Thyroid gland (tissue), 4 donors: ENCODE results near the gene DISP1. TPM values are rescaled to one million over a fixed set of nuclear protein-coding genes. Genes with fewer than 3 reads are reported as not detected.

Source experiments
- DNase-seq, 2 donors: peaks; one replicate each; pipeline ENCODE4 v3.0.0-alpha.2; 2019
- H3K27ac ChIP-seq, 3 donors: fragments of 200-600 bp; sonication (generic); 1 replicate in 2 of 3; 2 replicates in 1 of 3; pipeline ENCODE4 v1.5.1; 2016 to 2019; ENCODE audit warnings: mild to moderate bottlenecking in 1 of 3, moderate library complexity in 1 of 3
- H3K27me3 ChIP-seq: fragments of 200-600 bp; sonication (generic); one replicate; pipeline ENCODE4 v1.5.1; 2019
- H3K36me3 ChIP-seq, 2 donors: fragments of 200-600 bp; sonication (generic); one replicate each; pipeline ENCODE4 v1.5.1; 2016 to 2019
- H3K4me1 ChIP-seq, 2 donors: fragments of 200-600 bp; sonication (generic); one replicate each; pipeline ENCODE4 v1.5.1; 2017 to 2019
- H3K4me3 ChIP-seq, 3 donors: fragments of 200-600 bp; sonication (generic); replicated peaks in 1 of 3; 1 replicate in 2 of 3; 2 replicates in 1 of 3; pipeline ENCODE4 v1.5.1; 2016; ENCODE audit warnings: mild to moderate bottlenecking in 1 of 3
- H3K9me3 ChIP-seq: fragments of 200-600 bp; sonication (generic); one replicate; pipeline ENCODE4 v1.5.1; 2017
- CTCF ChIP-seq, 6 experiments: fragments of 200-600 bp in 3 of 6; fragments of 450-650 bp in 3 of 6; sonication (generic) in 3 of 6; IDR thresholded peaks; one replicate each; pipeline ENCODE4 v1.5.1; 2016 to 2019; ENCODE audit warnings: antibody characterized with exemption in 6 of 6, mild to moderate bottlenecking in 2 of 6, inconsistent platforms in 1 of 6, moderate library complexity in 1 of 6
- POLR2A ChIP-seq, 2 donors: fragments of 450-650 bp; IDR thresholded peaks; one replicate each; pipeline ENCODE4 v1.6.1; 2017; ENCODE audit warnings: antibody characterized with exemption in 2 of 2, mild to moderate bottlenecking in 2 of 2, moderate library complexity in 1 of 2
- WGBS, 2 donors: methylation state at CpG; one replicate each; pipeline ENCODE4 v1.1.5; 2017; 5-methylcytosine and 5-hydroxymethylcytosine counted together
- intact Hi-C: fragments of 100-400 bp; cut with DNase I; formaldehyde crosslinking; loops from one replicate; pipeline ENCODE4 v1.15.1; 2023
- total RNA-seq, 4 donors: library from RNA; depleted of rRNA; stranded (reverse); fragments of >200 nt; gene quantifications; one replicate each; pipeline ENCODE4 v1.2.3, GENCODE V29; 2016

DISP1 gene
- total RNA-seq, 4 donors from 2014 or later: 11.5 to 21.4 (median 15.9) TPM

- no peak for DNase-seq
- Histone ChIP-seq H3K27me3 (no peaks in the 10 kb centered on the region), H3K9me3 (no peaks in the 10 kb centered on the region), H3K4me3 (no peak overlapping the region), H3K4me1 (peaks cover 22 to 24% of the 10 kb centered on the region in 2 donors), H3K36me3 (no peaks in the 10 kb centered on the region), H3K27ac (no peak overlapping the region)
- intact Hi-C loops: no loop called here
- 86 to 90% methylated on average over 4 of the region's 4 CpGs for WGBS, 2 donors
- TF ChIP-seq CTCF (IDR thresholded peaks at IDR 0.05) (no peak), POLR2A (IDR thresholded peaks at IDR 0.05) (no peak)
Observed at GRCh38 chr1:222787729-222788128, 27.1 kb upstream of the DISP1 start.

GRCh38 chr1:222788402-222789156 is 26.3 kb upstream of the DISP1 start:
- H3K4me3 ChIP-seq: no peak overlapping the region
- intact Hi-C loops: no loop called here
- TF ChIP-seq POLR2A (IDR thresholded peaks at IDR 0.05) (no peak), CTCF (IDR thresholded peaks at IDR 0.05) (no peak)
- H3K27ac ChIP-seq: no peak overlapping the region
- 83 to 90% methylated on average over 3 of the region's 3 CpGs for WGBS, 2 donors
- no peaks in the 10 kb centered on the region for H3K27me3 ChIP-seq
- no peaks in the 10 kb centered on the region for H3K9me3 ChIP-seq
- H3K36me3 ChIP-seq: no peaks in the 10 kb centered on the region
- DNase-seq: peak; percentile 6 to 11
- H3K4me1 ChIP-seq: peaks cover 22 to 24% of the 10 kb centered on the region in 2 donors

GRCh38 chr1:222790115-222790514 is 24.7 kb upstream of the DISP1 start:
- no peaks in the 10 kb centered on the region for H3K36me3 ChIP-seq
- H3K27ac ChIP-seq: no peak overlapping the region
- 89 to 94% methylated on average over 2 of the region's 2 CpGs for WGBS, 2 donors
- intact Hi-C loops: loop anchor here (5.0 to 10.0 kb wide), 2 partner anchors 292 to 335 kb away; no protein-coding TSS in a partner anchor
- H3K4me3 ChIP-seq: no peak overlapping the region
- no peaks in the 10 kb centered on the region for H3K27me3 ChIP-seq
- H3K4me1 ChIP-seq: peaks cover 14 to 19% of the 10 kb centered on the region in 2 donors
- TF ChIP-seq CTCF (IDR thresholded peaks at IDR 0.05): no peak
- no peak for TF ChIP-seq POLR2A (IDR thresholded peaks at IDR 0.05)
- no peak for DNase-seq
- H3K9me3 ChIP-seq: no peaks in the 10 kb centered on the region

GRCh38 chr1:222790520-222790919 is 24.3 kb upstream of the DISP1 start:
- Histone ChIP-seq H3K4me3 (no peak overlapping the region), H3K27ac (no peak overlapping the region), H3K9me3 (no peaks in the 10 kb centered on the region), H3K4me1 (peaks cover 11 to 17% of the 10 kb centered on the region in 2 donors), H3K36me3 (no peaks in the 10 kb centered on the region), H3K27me3 (no peaks in the 10 kb centered on the region)
- no peak for TF ChIP-seq CTCF (IDR thresholded peaks at IDR 0.05)
- no peak for TF ChIP-seq POLR2A (IDR thresholded peaks at IDR 0.05)
- WGBS, 2 donors: 81 to 87% methylated on average over 4 of the region's 4 CpGs
- intact Hi-C loops: loop anchor here (5.0 to 10.0 kb wide), 2 partner anchors 292 to 334 kb away; no protein-coding TSS in a partner anchor
- no peak for DNase-seq

GRCh38 chr1:222791006-222791710 is 23.7 kb upstream of the DISP1 start:
- H3K4me1 ChIP-seq: peaks cover 4 to 11% of the 10 kb centered on the region in 2 donors
- WGBS, 2 donors: 46 to 56% methylated on average over 4 of the region's 4 CpGs
- H3K36me3 ChIP-seq: no peaks in the 10 kb centered on the region
- intact Hi-C loops: loop anchor here (5.0 to 10.0 kb wide), 2 partner anchors 291 to 334 kb away; no protein-coding TSS in a partner anchor
- DNase-seq: peak in 1 of 2 donors; percentile 10
- no peak overlapping the region for H3K4me3 ChIP-seq
- TF ChIP-seq POLR2A (IDR thresholded peaks at IDR 0.05): no peak
- TF ChIP-seq CTCF (IDR thresholded peaks at IDR 0.05): no peak
- H3K27me3 ChIP-seq: no peaks in the 10 kb centered on the region
- peak overlapping the region in 1 of 3 donors; percentile 16 for H3K27ac ChIP-seq
- no peaks in the 10 kb centered on the region for H3K9me3 ChIP-seq
